ENCODE data around the gene GRAMD1A. TPM values are rescaled to one million over a fixed set of nuclear protein-coding genes. Genes with fewer than 3 reads are reported as not detected.

Gene GRAMD1A
- total and polyA plus RNA-seq, 9 of the 15 experiments (the other 6 are each of a cell fraction or from before 2014, with no cell fraction given), result 1.4 to 63.8 (median 38.5) TPM

DNA sequence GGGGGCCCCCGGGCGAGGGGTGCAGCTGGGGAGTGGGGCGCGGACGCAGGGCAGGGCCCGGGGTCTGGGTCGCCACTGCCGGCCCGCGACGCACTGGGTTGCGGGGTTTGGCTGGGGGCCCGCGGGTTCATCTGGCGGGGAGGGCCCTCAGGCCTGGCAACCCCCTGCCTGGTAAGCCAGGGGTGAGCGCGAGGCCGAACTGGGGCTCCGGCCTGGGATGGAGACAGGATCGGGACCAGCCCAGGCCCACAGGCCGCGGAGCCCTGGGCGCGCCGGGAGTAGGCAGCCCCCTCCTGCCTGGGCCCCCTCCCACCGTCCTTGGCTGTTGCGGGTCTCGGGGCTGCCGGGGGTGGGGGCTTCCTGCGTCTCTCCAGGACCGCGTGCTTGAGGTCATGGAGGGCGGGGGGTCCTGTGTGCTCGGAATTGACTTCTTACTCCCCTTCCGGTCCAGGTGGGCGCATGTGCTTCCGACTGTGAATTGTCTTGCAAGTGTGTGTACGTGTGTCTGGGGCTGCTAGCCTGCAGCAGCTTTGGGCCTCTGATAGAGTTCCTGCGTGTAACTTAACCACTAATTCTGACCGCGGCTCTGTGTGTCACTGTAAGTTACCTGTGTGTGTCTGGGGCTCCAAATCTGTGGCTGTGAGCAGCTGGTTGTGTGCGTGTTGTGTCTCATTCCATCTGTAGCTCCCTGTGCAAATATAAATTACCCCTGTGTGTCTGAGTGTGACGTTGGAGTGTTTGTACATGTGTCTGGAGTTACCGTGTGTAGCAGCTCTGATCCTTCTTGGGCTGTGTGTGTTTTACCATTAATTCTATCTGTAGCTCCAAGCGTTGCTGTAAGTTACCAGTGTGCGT is 751 bp downstream of the GRAMD1A start (continued):
- TF ChIP-seq RNF2 (IDR thresholded peaks at IDR 0.05), result no peak
- TF ChIP-seq DIDO1 (tag; IDR thresholded peaks at IDR 0.05; ENCODE audit: low read depth), result no peak
- TF ChIP-seq, protein P1, sequence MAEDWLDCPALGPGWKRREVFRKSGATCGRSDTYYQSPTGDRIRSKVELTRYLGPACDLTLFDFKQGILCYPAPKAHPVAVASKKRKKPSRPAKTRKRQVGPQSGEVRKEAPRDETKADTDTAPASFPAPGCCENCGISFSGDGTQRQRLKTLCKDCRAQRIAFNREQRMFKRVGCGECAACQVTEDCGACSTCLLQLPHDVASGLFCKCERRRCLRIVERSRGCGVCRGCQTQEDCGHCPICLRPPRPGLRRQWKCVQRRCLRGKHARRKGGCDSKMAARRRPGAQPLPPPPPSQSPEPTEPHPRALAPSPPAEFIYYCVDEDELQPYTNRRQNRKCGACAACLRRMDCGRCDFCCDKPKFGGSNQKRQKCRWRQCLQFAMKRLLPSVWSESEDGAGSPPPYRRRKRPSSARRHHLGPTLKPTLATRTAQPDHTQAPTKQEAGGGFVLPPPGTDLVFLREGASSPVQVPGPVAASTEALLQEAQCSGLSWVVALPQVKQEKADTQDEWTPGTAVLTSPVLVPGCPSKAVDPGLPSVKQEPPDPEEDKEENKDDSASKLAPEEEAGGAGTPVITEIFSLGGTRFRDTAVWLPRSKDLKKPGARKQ (CRISPR knock-in tag; IDR thresholded peaks at IDR 0.05), result no peak
- no peak for TF ChIP-seq KDM1A (IDR thresholded peaks at IDR 0.05)
- peak; percentile 44; the same call in 1 of the 2 replicates for TF ChIP-seq ETV5 (CRISPR knock-in tag; IDR thresholded peaks at IDR 0.05; ENCODE audit: low read depth)
- no peak for TF ChIP-seq ZC3H11A (IDR thresholded peaks at IDR 0.05; ENCODE audit: low read depth, low read length)
- TF ChIP-seq GATAD2B (IDR thresholded peaks at IDR 0.05; ENCODE audit: borderline replicate concordance), result no peak
- TF ChIP-seq TRIM28 (IDR thresholded peaks at IDR 0.05), result no peak
- TF ChIP-seq MXI1 (IDR thresholded peaks at IDR 0.05; ENCODE audit: low read depth, low read length), result 0 out of 2 replicates have a peak, but pooled peaks have one; percentile 20
- TF ChIP-seq SREBF2 (CRISPR knock-in tag; IDR thresholded peaks at IDR 0.05), result no peak
- no peak for TF ChIP-seq MAFG (tag; conservative IDR thresholded peaks at IDR 0.05)
- TF ChIP-seq BRCA1 (IDR thresholded peaks at IDR 0.05), result no peak
- TF ChIP-seq BRCA1 (CRISPR knock-in tag; IDR thresholded peaks at IDR 0.05), result no peak
- no peak for TF ChIP-seq KDM5B (IDR thresholded peaks at IDR 0.05; ENCODE audit: insufficient replicate concordance, low read depth, low read length)
- TF ChIP-seq, protein P2, sequence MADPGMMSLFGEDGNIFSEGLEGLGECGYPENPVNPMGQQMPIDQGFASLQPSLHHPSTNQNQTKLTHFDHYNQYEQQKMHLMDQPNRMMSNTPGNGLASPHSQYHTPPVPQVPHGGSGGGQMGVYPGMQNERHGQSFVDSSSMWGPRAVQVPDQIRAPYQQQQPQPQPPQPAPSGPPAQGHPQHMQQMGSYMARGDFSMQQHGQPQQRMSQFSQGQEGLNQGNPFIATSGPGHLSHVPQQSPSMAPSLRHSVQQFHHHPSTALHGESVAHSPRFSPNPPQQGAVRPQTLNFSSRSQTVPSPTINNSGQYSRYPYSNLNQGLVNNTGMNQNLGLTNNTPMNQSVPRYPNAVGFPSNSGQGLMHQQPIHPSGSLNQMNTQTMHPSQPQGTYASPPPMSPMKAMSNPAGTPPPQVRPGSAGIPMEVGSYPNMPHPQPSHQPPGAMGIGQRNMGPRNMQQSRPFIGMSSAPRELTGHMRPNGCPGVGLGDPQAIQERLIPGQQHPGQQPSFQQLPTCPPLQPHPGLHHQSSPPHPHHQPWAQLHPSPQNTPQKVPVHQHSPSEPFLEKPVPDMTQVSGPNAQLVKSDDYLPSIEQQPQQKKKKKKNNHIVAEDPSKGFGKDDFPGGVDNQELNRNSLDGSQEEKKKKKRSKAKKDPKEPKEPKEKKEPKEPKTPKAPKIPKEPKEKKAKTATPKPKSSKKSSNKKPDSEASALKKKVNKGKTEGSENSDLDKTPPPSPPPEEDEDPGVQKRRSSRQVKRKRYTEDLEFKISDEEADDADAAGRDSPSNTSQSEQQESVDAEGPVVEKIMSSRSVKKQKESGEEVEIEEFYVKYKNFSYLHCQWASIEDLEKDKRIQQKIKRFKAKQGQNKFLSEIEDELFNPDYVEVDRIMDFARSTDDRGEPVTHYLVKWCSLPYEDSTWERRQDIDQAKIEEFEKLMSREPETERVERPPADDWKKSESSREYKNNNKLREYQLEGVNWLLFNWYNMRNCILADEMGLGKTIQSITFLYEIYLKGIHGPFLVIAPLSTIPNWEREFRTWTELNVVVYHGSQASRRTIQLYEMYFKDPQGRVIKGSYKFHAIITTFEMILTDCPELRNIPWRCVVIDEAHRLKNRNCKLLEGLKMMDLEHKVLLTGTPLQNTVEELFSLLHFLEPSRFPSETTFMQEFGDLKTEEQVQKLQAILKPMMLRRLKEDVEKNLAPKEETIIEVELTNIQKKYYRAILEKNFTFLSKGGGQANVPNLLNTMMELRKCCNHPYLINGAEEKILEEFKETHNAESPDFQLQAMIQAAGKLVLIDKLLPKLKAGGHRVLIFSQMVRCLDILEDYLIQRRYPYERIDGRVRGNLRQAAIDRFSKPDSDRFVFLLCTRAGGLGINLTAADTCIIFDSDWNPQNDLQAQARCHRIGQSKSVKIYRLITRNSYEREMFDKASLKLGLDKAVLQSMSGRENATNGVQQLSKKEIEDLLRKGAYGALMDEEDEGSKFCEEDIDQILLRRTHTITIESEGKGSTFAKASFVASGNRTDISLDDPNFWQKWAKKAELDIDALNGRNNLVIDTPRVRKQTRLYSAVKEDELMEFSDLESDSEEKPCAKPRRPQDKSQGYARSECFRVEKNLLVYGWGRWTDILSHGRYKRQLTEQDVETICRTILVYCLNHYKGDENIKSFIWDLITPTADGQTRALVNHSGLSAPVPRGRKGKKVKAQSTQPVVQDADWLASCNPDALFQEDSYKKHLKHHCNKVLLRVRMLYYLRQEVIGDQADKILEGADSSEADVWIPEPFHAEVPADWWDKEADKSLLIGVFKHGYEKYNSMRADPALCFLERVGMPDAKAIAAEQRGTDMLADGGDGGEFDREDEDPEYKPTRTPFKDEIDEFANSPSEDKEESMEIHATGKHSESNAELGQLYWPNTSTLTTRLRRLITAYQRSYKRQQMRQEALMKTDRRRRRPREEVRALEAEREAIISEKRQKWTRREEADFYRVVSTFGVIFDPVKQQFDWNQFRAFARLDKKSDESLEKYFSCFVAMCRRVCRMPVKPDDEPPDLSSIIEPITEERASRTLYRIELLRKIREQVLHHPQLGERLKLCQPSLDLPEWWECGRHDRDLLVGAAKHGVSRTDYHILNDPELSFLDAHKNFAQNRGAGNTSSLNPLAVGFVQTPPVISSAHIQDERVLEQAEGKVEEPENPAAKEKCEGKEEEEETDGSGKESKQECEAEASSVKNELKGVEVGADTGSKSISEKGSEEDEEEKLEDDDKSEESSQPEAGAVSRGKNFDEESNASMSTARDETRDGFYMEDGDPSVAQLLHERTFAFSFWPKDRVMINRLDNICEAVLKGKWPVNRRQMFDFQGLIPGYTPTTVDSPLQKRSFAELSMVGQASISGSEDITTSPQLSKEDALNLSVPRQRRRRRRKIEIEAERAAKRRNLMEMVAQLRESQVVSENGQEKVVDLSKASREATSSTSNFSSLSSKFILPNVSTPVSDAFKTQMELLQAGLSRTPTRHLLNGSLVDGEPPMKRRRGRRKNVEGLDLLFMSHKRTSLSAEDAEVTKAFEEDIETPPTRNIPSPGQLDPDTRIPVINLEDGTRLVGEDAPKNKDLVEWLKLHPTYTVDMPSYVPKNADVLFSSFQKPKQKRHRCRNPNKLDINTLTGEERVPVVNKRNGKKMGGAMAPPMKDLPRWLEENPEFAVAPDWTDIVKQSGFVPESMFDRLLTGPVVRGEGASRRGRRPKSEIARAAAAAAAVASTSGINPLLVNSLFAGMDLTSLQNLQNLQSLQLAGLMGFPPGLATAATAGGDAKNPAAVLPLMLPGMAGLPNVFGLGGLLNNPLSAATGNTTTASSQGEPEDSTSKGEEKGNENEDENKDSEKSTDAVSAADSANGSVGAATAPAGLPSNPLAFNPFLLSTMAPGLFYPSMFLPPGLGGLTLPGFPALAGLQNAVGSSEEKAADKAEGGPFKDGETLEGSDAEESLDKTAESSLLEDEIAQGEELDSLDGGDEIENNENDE (IDR thresholded peaks at IDR 0.05; ENCODE audit: low read depth, low read length), result no peak
- no peak for TF ChIP-seq ATF7 (IDR thresholded peaks at IDR 0.05)
